Activated naive CD8-positive, alpha-beta T cell treated with anti-CD3 and anti-CD28 coated beads, Interleukin-2, amount 50 U/mL, for 24 hours (primary cell): Measurements from ENCODE around the gene C19orf12.
A peak's percentile ranks its signal among the peaks of the same experiment; 100 is the strongest.

Source experiments
- ATAC-seq: fragments of 150-1000 bp; cut with Tn5 transposase; one replicate; pipeline ENCODE4 v1.10.0; 2021
- DNase-seq: peaks from one replicate; pipeline ENCODE4 v3.0.0; 2021
- H3K27ac Mint-ChIP-seq: one replicate; pipeline ENCODE4 v1.8.0; 2021; ENCODE audit warnings: mild to moderate bottlenecking, mixed read lengths
- H3K27me3 Mint-ChIP-seq: one replicate; pipeline ENCODE4 v1.8.0; 2021; ENCODE audit warnings: mixed read lengths
- H3K36me3 Mint-ChIP-seq: one replicate; pipeline ENCODE4 v1.8.0; 2021; ENCODE audit warnings: low read depth, mixed read lengths
- H3K4me1 Mint-ChIP-seq: one replicate; pipeline ENCODE4 v1.8.0; 2021; ENCODE audit warnings: mixed read lengths
- H3K4me3 Mint-ChIP-seq: one replicate; pipeline ENCODE4 v1.8.0; 2021; ENCODE audit warnings: mild to moderate bottlenecking, moderate library complexity, mixed read lengths
- H3K9me3 Mint-ChIP-seq: one replicate; pipeline ENCODE4 v1.8.0; 2021; ENCODE audit warnings: mixed read lengths

C19orf12 gene

DNA sequence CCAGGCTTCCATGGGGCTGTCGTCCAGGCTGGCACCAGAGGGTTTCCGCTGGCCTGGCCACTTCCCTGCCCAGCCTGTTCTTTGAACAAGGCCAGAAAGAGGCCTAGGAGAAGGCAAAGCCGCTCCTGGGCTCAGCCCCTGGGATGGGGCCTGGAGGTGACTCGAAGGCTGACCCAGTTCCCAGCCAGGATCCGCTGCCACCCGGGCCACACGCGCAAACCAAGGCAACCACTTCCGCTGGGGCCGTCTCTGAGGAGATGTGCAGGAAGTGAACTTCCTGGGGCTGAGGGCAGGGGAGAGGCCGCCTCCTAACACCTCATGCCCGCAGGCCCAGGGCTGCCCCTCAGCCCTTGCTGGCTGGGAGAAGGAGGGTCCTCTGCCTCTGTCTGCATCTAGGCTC is 34.6 kb downstream of the C19orf12 start:
- H3K27me3 Mint-ChIP-seq, result no peaks in the 10 kb centered on the region
- H3K4me3 Mint-ChIP-seq, result peak overlapping the region; percentile 45
- ATAC-seq (peak; percentile 87), DNase-seq (peak; percentile 86)
- H3K9me3 Mint-ChIP-seq, result no peaks in the 10 kb centered on the region
- H3K36me3 Mint-ChIP-seq, result peaks cover 12% of the 10 kb centered on the region
- H3K4me1 Mint-ChIP-seq, result peaks cover 66% of the 10 kb centered on the region
- peak overlapping the region; percentile 87 for H3K27ac Mint-ChIP-seq

- Mint-ChIP-seq H3K27me3 (no peaks in the 10 kb centered on the region), H3K36me3 (peaks cover 12% of the 10 kb centered on the region), H3K4me3 (peak overlapping the region; percentile 42), H3K4me1 (peaks cover 70% of the 10 kb centered on the region), H3K9me3 (no peaks in the 10 kb centered on the region), H3K27ac (peak overlapping the region; percentile 87)
- DNase-seq (no peak), ATAC-seq (no peak)
Observed at GRCh38 chr19:29679598-29680210, 35.4 kb downstream of the C19orf12 start.

- Mint-ChIP-seq H3K4me1 (peaks cover 71% of the 10 kb centered on the region), H3K4me3 (no peak overlapping the region), H3K9me3 (no peaks in the 10 kb centered on the region), H3K36me3 (peaks cover 13% of the 10 kb centered on the region), H3K27me3 (no peaks in the 10 kb centered on the region), H3K27ac (no peak overlapping the region)
- no peak for ATAC-seq
- DNase-seq, result no peak
Observed at GRCh38 chr19:29678484-29679106, 36.5 kb downstream of the C19orf12 start.

DNA sequence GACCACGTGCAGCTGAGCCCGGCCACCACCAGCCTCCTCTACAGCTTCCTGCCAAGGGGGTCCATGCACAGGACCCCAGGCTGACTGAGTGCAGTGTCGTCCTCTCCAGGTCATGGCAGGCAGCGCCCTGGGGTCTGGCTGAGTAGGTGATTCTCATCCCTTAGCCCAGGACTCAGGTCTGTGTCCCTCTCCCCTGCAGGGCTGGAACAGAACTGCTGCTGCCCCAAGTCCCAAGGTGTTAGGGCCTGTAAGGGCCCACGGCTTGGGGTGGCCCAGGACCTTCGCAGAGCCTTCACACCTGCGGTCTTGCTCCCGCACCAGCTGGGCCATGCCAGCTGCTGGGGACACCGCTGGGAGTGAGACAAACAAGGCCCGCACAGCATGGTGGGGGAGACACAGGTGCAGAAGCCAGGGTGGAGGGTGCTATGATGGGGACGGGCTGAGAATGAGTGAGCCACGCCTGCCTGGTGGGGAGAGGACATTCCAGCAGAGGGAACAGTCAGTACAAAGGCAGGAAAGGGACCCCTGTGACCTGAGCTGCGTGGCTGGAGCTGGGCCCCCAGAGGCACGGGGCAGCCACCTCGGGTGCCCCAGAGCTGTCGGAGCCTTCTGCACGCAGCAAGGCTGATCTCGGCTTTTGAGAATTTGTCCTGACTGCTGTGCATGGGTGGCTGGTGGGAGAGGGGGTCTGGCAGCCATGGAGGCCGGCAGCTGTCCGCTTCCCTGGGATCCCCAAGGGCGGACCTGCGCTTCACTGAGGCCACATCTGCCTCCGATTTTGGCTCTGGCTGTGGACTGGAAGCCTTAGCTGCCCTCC is 37.9 kb downstream of the C19orf12 start:
- H3K4me3 Mint-ChIP-seq, result no peak overlapping the region

DNA sequence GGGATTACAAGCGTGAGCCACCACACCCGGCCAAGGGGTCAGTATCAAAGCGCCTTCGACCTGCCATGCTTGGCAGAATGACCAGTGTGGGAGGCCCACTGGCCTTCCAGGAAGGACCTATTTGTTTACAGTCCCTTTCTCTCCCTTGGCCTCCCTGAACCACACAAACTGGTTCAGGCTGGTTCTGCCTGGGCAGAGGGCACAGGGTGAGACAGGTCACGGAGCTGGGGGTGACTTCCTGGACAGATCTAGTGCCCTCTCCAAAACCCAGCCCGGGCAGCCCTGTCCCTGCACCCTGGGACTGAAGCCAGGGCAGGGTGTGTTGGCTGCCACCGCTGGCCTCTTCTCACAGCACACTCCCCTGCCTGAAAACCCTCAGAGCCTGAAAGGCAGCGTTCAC is 38.5 kb downstream of the C19orf12 start:
- Mint-ChIP-seq H3K4me3 (no peak overlapping the region), H3K36me3 (peaks cover 21% of the 10 kb centered on the region), H3K27ac (peak overlapping the region; percentile 42), H3K27me3 (no peaks in the 10 kb centered on the region), H3K4me1 (peaks cover 79% of the 10 kb centered on the region), H3K9me3 (no peaks in the 10 kb centered on the region)
- no peak for DNase-seq
- no peak for ATAC-seq

More for the DNA sequence above, 37.9 kb downstream of the C19orf12 start:
- ATAC-seq (no peak), DNase-seq (no peak)
- no peaks in the 10 kb centered on the region for H3K9me3 Mint-ChIP-seq
- H3K27ac Mint-ChIP-seq, result no peak overlapping the region
- peaks cover 18% of the 10 kb centered on the region for H3K36me3 Mint-ChIP-seq
- H3K4me1 Mint-ChIP-seq, result peaks cover 76% of the 10 kb centered on the region
- H3K27me3 Mint-ChIP-seq, result no peaks in the 10 kb centered on the region

DNA sequence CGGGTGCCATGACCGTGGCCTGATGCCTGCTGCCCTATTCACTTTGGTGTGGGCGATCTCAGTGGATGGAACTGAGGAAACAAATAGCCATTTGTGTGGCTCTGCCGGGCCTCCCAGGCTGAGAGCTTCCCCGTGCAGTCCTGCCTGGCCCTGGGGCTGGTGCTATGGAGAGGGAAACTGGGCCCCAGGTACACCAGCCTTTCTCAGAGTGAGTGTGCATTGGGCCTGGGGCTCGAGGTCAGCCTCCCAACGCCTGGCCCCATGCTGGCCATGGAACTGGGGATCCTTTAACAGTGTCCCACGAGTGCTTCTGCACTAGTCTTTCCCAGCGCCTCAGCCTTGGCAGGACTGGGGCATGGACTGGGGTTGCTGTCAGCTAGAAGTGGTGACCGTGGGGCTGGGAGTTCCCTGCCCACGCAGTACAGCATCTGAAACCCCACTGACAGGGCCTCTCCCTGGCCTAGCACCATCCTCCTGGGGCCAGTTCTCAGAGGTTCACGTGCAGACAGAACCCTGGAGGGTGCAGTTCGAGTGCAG is 39.3 kb downstream of the C19orf12 start:
- Mint-ChIP-seq H3K27ac (no peak overlapping the region), H3K27me3 (no peaks in the 10 kb centered on the region), H3K9me3 (no peaks in the 10 kb centered on the region), H3K4me1 (peaks cover 79% of the 10 kb centered on the region), H3K4me3 (no peak overlapping the region), H3K36me3 (peaks cover 28% of the 10 kb centered on the region)
- ATAC-seq, result no peak
- DNase-seq, result no peak

GRCh38 chr19:29675120-29675649 is 39.9 kb downstream of the C19orf12 start:
- peaks cover 79% of the 10 kb centered on the region for H3K4me1 Mint-ChIP-seq
- H3K27me3 Mint-ChIP-seq, result no peaks in the 10 kb centered on the region
- peaks cover 31% of the 10 kb centered on the region for H3K36me3 Mint-ChIP-seq
- ATAC-seq (no peak), DNase-seq (no peak)
- no peak overlapping the region for H3K4me3 Mint-ChIP-seq
- no peak overlapping the region for H3K27ac Mint-ChIP-seq
- no peaks in the 10 kb centered on the region for H3K9me3 Mint-ChIP-seq

DNA sequence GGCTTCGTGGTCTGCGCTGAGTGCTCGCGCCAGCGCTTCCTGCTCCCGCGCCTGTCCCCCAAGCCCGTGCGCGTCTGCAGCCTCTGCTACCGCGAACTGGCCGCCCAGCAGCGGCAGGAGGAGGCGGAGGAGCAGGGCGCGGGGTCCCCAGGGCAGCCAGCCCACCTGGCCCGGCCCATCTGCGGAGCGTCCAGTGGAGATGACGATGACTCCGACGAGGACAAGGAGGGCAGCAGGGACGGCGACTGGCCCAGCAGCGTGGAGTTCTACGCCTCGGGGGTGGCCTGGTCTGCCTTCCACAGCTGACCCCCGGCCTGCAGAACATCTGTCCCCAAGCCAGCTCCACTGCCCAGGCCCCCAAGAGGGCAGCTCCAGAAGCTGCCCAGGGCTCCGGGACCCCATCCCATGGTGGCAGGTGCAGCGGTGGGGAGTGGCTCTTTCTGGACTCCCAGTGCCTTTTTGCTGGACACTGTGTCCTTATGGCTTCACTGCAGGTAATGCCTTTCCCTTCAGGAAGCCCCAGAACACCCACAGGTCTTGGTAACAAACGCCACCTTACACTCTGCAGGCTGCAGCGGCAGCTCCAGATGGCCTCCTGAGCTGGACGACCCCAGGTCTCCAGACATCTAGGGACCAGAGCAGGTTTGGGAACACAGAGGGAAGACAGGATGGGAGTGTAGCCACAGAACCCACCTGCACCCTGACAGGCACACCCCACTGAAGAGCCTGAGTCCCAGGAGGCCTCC is 40.5 kb downstream of the C19orf12 start:
- peaks cover 35% of the 10 kb centered on the region for H3K36me3 Mint-ChIP-seq
- ATAC-seq, result no peak
- no peak overlapping the region for H3K27ac Mint-ChIP-seq
- H3K4me3 Mint-ChIP-seq, result no peak overlapping the region
- no peak for DNase-seq
- H3K27me3 Mint-ChIP-seq, result no peaks in the 10 kb centered on the region
- H3K4me1 Mint-ChIP-seq, result peaks cover 80% of the 10 kb centered on the region
- H3K9me3 Mint-ChIP-seq, result no peaks in the 10 kb centered on the region

DNA sequence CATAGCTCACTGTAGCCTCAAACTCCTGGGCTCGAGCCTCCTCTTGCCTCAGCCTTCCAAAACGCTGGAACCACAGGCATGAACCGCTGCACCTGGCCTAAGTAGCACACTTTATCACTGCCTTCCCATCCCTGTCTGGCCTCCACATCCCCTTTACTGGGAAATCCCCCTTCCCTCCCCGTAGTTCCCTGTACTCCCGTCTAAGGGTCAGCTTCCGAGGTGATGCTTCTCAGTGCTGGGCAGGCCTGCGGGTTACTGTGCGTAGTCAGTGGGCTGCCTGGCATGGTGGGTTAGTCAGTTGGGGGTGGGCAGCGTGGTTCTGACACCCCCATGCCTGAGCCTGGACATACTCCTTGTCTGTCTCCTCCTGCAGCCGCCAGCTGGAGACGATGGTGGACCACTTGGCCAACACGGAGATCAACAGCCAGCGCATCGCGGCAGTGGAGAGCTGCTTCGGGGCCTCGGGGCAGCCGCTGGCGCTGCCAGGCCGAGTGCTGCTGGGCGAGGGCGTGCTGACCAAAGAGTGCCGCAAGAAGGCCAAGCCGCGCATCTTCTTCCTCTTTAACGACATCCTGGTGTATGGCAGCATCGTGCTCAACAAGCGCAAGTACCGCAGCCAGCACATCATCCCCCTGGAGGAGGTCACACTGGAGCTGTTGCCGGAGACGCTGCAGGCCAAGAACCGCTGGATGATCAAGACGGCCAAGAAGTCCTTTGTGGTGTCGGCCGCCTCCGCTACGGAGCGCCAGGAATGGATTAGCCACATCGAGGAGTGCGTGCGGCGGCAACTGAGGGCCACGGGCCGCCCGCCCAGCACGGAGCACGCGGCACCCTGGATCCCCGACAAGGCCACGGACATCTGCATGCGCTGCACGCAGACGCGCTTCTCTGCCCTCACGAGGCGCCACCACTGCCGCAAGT is 41.4 kb downstream of the C19orf12 start:
- no peaks in the 10 kb centered on the region for H3K9me3 Mint-ChIP-seq
- no peaks in the 10 kb centered on the region for H3K27me3 Mint-ChIP-seq
- H3K4me1 Mint-ChIP-seq, result peaks cover 84% of the 10 kb centered on the region
- DNase-seq, result no peak
- H3K36me3 Mint-ChIP-seq, result peaks cover 35% of the 10 kb centered on the region
- H3K4me3 Mint-ChIP-seq, result peak overlapping the region; percentile 63
- ATAC-seq, result no peak
- peak overlapping the region; percentile 91 for H3K27ac Mint-ChIP-seq

DNA sequence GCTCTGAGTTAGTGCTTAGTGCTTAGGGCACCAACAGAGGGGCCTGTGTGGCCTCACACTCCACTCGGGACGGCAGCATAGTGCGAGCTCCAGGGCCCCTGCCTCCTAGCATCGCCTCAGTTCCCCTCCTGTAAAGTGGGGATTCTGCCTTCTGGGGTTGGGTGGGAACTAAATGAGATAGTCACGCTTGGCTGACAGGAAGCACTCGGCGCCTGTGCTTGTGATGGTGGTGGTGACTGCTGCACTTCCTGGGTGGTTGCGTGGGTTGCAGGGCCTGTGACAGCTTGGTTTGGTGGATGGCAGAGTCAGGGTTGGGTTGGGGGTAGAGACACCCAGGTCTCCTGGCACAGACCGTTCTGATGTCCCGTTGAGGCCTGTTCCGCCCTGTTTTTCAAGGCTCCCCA is 42.1 kb downstream of the C19orf12 start:
- H3K36me3 Mint-ChIP-seq, result peaks cover 35% of the 10 kb centered on the region
- DNase-seq, result peak; percentile 84
- peak overlapping the region; percentile 91 for H3K27ac Mint-ChIP-seq
- no peaks in the 10 kb centered on the region for H3K9me3 Mint-ChIP-seq
- no peaks in the 10 kb centered on the region for H3K27me3 Mint-ChIP-seq
- peak overlapping the region; percentile 63 for H3K4me3 Mint-ChIP-seq
- peaks cover 86% of the 10 kb centered on the region for H3K4me1 Mint-ChIP-seq
- peak; percentile 77 for ATAC-seq

- Mint-ChIP-seq H3K36me3 (peaks cover 37% of the 10 kb centered on the region), H3K27me3 (no peaks in the 10 kb centered on the region), H3K4me1 (peaks cover 91% of the 10 kb centered on the region), H3K9me3 (no peaks in the 10 kb centered on the region), H3K4me3 (peak overlapping the region; percentile 63), H3K27ac (peak overlapping the region; percentile 91)
- ATAC-seq (no peak), DNase-seq (no peak)
Observed at GRCh38 chr19:29672319-29672932, 42.6 kb downstream of the C19orf12 start.

DNA sequence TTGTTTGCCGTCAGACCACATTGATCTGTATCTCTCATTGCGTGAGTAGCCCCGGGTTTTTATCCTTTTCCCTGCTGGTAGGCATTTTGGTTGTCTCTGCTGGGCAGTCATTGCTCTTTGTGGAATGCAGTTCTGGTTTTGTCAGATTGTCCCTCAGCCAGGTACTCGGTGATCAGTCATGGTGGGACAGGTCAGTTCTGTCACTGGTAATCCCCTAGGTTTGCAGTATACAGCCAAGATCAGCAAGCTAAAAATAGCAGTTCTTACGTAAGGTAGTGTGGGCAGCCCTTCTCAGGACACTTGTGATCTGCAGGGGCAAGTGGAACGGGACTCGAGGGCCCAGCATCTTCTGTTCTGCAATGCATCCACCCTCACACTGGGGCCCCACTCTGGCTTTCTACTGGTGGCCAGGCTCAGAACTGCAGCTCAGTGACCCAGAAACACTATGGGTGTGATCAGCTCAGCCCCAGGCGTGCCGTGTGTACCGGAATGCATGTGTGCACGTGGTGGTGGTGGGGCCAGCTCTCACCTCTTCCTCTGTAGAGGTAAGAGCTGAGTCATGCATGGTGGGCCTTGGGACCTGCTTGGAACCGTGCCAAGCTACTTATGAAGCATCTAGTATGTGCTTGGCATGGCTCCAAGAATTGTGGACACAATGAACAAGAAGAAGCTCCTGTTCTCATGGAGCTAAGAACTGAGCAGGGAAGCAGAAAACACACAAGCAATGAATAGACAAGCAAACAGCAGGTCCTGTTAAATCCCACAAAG is 43.5 kb downstream of the C19orf12 start:
- Mint-ChIP-seq H3K4me1 (peaks cover 89% of the 10 kb centered on the region), H3K27ac (peak overlapping the region; percentile 91), H3K9me3 (no peaks in the 10 kb centered on the region), H3K36me3 (peaks cover 35% of the 10 kb centered on the region), H3K4me3 (peak overlapping the region; percentile 63), H3K27me3 (no peaks in the 10 kb centered on the region)
- peak; percentile 80 for DNase-seq
- peak; percentile 63 for ATAC-seq
